Activated naive CD8-positive, alpha-beta T cell treated with anti-CD3 and anti-CD28 coated beads, Interleukin-2, amount 50 U/mL, for 16 hours (primary cell): ENCODE results near the gene FASN.

Experiments
- DNase-seq: peaks from one replicate; pipeline ENCODE4 v3.0.0-alpha.2; 2020; ENCODE audit warnings: low read depth, low spot score

The FASN gene

DNA sequence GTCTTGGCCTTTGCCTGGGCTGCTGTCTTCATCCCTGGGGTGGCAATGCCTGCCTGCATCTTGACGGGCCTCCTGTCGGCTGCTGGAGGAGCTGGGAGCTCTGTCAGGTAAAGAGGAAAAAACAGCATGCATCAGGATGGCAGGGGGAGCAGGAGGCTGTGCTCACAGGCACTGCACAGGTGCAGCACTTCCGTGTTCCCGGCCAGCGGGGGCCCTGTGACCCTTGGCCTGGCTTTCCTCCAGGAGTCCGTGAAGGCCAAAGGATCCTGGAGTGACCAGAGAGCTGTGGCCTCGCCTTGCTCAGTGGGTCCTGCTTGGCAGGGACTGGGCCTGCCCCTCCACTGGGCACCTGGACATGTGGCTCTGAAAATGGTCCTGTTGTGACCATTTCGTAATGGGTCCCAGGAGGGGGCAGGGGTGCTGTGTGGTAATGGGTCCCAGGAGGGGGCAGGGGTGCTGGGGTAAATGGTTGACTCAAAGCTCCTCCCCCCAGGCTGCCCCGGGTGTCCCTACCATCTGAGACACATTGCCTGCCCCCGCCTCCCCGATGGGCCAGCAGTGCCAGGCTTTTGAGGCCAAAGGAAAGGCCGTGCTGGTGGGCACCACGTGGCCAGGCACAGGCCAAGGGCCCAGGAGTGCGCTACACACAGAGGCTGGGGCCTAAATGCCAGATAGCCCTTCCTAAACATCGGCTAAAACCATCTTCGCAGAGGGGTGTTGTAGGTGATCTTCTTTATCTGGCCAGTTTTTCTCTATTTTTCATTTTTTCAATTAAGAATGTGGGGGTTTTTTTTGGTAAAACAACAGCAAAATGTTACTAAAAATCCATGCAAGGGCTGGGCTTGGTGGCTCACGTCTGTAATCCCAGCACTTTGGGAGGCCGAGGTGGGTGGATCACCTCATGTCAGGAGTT, 4.0 kb upstream of the FASN start:
- DNase-seq, result no peak

DNA sequence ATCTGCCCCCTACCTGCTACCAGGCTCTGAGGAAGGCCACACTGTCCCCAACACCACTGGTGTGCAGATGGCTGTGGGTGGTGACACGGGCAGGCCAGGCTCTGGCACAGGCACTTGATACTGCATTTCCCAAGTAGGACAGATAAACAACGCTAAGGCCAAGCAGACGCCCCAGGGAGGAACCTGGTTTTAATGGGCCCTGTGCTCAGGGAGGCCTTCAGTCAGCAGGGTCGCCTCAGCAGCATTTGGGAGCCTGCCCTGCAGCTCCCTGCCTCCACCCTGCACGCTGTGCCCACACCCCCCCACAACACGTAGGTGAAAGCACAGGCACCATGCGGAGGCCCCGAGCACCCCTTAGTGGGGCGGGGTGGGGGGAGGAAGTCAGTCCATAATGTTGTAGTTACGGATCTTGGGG, 3.3 kb upstream of the FASN start:
- no peak for DNase-seq

DNA sequence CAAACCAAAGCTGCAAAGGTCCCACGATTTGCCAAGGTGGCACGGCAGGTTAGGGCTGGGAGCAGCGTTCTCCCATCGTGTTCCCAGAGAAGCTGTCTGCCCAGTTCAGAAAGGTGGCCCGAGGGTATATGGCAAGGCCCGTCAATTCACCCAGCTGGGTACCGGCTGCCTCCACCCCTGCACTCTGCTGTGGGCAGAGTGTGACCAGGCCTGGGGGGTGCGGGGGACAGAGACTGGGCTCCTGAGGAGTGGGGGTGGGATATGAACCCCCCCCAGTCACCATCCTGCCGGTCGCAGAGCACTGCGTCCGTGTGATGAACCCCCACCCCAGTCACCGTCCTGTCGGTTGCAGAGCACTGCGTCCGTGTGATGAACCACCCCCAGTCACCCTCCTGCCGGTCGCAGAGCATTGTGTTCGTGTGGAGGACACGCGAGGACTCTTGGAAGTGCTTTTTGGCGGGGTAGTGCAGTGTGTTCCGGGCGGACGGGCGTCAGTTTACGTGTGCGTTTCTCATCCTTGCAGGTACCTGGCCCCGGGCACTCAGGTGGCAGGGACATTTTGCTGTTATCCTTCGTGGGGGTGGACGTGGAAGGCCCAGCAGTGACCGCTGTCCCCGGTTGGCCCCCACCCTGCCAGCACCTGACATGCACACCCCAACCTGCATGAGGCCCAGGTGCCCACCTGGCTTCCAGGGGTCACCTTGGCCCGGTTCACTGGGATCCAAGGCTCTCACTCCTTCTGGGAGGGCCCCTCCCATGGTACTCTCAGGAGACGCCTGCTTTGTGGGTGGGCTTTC, 2.7 kb upstream of the FASN start:
- DNase-seq, result no peak

DNA sequence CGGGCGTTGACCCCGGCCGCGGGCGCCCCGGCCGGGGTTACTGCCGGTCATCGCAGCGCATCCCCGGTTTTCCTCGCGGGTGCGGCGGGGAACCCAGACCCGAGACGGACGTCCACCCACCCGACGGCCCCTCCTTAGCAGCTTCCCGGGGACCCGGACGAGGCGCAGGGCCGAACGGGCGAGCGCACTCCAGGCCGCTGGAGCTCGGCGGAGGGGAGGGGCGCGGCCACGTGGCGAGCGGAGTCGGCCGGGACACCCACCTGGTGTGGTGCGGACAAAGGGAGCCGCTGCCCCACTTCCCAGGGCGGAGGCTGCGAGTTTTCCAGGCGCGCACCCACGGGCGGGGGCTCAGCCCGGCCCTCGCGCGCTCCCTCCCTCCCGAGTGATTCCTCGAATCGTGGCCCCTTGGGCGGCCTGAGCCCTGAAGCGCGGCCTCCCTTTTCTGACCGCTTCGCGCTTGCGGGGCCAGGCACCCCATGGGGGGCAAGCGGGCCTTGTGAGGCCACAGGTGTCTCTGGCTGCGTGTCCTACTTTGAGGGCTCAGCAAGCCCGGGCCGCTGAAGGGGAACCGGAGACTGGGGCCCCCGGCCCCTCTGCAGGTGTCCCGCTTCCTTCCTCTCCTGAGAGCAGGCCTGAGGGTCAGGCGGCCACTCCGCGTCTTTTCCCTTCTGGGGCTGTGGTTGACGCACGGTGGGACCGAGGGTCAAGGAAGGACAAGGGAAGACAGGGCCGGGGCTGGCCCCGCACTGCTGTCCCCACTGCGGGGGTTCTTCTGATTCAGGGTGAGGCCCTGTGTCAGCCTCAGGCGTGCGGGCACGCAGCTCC, 1.1 kb upstream of the FASN start:
- no peak for DNase-seq

DNA sequence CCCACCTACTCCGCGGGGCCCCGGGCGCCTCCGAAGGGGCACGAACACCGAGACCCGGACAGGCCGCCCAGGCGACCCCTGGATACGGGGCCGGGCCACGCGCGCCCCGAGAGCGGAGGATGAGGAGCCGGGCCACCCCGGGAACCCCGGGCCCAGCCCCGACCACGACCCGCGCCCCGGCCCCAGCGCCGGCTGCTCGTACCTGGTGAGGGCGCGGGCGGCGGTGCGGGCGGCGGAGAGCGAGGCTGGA, 192 bp downstream of the FASN start:
- DNase-seq, result no peak

DNA sequence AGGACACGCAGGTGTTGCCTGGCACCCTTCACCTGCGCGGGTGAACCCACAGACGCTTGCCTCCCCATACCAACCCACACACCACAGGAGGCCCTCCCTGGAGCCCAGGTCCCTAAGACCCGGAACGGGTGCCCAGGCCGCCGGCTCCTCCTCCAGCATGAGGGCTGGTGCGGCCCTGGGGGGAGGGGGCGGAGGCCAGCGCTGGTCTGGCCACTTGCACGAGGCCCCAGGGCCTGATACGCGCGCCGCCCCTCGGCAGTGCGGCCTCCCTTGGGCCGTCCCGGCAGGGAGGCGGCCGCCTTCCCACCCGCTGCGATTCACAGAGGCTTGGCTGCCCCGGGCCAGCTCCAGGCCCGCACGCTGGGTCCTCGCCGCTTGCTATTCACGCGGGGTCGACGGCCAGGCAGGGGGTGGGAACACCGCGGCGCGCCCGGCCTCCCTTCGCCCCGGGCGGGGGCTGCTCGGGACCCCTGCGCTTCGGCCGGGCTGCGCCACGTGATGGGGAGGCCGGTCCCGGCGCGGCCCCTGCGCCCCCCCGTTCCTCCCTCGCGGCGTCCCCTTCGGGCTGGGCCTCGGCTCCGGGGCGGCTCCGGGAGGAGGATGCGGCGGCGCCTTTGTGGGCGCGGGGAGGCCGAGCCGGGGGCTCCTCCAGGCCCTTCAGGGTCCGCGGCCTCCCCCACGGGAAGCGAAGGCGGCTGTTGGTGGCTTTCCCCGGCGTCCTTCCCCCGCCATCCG, 685 bp downstream of the FASN start:
- DNase-seq, result no peak

DNA sequence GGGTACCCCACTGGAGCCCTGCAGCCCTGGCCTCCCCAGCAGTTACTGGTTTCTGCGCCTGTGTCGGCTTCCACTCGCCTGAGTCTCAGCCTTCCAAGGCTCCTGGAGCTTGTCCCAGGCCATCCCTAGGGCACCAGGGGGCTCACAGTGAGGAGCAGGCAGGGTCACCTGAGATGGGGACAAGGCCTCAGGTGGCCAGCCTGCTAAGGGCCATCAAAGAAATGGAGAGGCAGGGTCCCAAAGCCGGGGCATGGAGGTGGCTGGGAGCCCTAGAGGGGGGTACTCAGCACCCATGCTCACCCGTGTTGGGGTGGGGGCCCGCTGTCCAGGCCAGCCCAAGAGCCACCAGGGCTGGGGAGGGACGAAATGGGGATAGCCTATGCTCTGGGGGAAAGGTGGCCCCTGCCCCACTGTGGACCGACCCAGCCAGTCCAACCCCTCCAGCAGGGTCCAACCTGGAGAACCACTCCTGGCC, 1.3 kb downstream of the FASN start:
- no peak for DNase-seq

DNA sequence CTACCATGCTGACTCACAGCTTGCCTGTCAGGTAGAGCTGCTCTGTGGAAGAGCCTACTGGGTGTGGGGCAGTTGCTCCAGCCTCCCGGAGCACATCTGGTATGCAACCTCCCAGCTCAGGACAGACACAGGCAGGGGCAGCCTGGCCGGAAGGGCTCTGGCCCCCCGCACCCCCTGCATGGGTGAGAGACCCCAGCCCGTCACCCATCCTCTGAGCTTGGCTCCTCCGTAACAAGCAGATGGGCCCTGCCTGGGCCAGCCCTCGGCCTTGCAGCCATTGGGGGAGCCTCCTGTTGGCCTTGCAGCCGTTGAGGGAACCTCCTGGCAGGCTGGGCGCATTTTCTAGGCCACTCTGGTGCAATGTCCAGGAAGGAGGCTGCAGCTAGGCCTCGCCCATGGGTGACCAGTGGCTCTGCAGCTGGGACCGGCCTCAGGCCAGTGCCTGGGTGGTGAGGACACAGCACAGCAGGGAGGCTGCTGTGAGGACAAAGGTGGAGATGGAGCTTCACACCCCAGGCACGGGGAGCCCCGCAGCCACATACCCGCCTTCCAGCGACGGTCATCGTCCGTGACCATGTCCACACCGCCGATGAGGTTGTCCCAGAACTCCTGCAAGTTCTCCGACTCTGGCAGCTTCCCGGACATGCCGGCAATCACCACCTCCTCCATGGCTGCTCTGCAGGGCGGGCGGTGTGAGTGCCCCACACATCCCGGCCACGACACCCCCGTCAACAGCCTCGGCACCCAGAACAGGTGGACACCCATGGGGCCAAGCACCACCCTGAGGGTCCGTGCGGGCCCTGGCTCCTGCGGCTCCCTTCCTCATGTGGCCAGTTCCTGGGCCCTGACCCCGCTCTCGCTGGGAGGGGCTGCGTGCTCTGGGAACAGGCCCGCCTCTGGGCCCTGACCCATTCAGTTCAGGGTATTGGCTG, 2.0 kb downstream of the FASN start:
- no peak for DNase-seq

DNA sequence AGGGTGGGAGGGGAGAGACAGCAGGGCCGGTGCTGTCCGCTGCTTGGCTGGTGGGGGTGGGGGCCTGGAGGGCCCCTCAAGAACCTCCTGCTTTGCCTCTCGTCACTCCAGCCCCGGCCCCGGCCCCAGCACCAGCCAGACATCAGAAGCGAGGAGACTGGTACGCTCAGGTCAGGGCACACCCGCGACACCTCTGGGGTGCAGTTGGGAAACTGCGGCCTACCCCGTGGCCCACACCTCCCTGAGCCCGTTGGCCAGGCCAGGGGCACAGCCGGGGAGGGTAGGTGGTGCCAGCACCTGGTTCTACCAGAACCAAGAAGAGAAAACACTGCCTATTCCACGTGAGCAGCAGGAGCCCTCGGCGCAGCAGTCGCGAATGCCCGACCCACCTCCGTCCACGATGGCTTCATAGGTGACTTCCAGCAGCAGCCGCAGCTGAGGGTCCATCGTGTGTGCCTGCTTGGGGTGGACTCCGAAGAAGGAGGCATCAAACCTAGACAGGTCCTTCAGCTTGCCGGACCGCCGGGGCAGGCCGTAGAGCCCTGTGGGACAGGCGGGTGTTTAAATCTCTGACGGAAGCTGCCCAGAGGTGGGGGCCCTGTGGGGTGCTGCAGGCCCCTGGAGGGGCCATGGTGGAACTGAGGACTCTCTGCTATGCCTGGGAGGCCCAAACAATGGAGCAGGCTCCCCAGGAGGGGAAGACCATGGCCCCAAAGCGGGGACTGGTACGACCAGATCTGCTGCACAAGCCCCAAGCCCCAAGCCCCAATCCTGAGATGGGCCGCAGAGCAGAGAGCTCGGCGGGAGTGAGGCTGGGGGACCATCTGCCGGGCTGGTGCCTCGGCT, 2.9 kb downstream of the FASN start:
- DNase-seq, result no peak

DNA sequence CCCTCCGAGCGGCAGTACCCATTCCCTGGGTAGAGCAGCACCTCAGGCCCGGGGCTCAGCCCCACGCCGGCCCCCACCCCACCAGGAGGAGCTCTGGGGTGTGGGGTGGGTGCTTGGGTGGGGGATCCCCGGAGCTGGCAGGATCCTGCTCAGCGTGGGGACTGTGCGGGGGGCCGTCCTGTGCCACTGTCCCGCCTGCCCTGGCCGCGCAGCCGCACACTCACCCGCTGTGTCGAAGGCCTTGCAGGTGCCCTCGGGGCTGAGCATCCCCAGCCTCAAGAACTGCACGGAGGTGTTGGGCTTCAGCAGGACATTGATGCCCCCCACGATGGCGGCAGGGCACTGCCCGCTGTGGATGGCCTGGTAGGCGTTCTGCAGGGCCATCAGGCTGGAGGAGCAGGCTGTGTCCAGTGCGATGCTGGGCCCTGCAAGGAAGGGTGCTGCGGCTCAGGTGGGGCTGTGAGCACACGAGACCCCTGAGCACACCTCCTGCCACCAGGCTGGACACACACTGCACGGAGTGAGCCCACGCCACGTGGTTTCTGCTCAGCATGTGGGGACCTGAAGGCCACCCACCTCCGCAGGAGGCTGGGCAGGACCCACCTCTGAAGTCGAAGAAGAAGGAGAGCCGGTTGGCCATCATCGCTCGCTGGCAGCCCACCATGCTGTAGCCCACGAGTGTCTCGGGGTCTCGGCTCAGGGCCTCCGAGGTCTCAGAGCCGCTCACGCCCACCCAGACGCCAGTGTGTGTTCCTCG, 4.9 kb downstream of the FASN start:
- DNase-seq, result no peak

DNA sequence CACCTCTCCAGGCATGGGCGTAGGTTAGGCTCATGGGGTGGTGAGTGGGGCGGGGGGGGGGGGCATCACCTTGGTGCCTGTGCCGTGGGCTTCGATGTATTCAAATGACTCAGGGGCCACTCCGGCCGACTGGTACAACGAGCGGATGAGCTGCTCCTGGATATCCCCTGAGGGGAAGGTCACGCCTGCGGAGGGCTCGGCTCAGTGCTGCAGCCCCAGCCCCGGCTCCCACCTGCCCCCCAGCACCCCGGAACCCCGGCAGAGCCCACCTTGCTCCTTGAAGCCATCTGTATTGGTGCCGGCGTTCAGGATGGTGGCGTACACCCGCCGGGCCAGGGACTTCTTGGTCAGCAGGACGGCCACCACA, 5.4 kb downstream of the FASN start:
- no peak for DNase-seq

DNA sequence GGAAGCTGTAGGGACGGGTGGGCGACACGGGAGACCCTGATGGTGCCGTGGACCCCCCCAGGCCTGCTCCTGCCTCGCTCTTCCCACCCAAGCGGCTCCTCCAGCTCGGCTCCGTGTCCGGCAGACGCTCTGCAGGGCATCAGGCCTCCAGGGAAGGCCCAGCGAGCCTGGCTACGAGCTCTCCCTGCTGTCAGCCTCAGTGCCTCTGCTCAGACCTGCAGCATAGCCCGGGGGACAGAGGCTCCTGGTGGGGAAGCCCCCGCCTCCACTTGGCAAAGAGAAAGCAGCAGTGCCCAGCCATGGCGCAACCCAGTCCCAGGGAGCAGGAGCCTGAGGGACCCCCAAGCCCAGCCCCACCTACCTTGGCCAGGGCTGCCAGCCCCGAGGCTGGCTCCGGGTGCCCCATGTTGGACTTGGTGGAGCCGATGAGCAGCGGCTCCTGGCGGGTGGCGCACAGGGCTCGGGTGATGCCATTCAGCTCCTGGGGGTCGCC, 5.9 kb downstream of the FASN start:
- no peak for DNase-seq

DNA sequence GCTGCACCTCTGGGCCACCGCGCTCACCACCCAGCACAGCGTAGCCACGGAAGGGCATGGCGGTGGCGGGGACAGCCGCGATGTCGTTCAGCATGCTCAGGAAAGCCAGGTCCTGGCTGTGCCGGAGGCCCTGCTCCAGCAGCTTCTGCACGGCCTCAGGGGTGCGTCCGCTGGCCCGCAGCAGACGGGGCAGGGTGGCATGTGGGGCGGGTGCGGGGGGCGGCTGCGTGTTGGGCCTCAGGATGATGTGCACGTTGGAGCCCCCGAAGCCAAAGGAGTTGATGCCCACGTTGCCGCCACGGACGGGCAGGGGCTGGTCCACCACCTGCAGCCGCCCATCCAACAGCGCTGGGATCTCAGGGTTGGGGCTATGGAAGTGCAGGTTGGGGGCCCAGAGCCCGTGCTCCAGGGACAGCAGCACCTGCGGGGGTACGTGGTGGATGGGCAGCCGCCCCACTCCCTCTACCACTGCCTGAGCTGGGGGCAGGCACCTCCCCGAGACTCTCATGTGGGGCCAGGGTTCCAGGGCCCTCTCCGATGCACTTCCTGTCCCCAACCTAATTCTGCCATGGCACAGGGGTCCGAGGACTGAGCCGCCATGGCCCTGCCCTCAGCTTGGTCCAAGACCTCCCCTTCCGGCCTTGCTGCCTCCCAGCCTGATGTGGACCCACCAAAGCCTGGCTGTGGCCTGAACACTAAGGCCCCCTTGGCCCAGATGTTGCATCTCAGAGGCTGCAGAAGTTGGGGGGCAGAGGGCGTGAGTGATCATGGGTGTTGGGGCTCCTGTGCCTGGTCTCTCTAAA, 6.6 kb downstream of the FASN start:
- no peak for DNase-seq

DNA sequence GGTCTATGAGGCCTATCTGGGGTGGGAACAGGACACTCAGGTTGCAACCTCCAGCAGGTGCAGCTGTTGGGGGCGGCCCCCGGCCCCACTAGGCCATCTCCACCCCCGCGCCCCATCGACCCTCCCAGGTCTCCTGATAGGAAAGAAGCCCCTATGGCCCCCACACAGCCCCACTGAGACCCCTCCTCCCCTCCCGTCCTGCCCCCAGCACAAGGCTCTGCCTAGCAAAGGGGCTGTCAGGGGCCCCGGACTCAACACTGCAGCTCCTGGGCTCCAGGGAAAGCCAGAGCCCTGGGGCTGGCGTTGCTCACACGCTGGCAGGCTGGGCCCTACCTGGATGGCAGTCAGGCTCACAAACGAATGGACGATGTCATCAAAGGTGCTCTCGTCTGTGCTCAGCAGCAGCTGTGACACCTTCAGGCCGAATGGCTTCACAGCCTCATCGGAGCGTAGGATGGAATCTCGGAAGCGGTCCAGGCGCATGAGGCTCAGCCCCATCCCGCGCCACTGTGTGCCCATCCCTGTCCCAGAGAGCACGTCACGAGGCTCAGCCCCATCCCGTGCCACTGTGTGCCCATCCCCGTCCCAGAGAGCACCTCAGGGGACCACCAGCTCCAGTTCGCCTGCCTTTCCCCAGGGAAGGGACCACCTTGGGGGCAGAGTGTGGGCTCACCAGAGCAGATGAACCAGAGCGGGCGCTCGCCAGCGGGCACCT, 7.3 kb downstream of the FASN start:
- DNase-seq, result no peak

DNA sequence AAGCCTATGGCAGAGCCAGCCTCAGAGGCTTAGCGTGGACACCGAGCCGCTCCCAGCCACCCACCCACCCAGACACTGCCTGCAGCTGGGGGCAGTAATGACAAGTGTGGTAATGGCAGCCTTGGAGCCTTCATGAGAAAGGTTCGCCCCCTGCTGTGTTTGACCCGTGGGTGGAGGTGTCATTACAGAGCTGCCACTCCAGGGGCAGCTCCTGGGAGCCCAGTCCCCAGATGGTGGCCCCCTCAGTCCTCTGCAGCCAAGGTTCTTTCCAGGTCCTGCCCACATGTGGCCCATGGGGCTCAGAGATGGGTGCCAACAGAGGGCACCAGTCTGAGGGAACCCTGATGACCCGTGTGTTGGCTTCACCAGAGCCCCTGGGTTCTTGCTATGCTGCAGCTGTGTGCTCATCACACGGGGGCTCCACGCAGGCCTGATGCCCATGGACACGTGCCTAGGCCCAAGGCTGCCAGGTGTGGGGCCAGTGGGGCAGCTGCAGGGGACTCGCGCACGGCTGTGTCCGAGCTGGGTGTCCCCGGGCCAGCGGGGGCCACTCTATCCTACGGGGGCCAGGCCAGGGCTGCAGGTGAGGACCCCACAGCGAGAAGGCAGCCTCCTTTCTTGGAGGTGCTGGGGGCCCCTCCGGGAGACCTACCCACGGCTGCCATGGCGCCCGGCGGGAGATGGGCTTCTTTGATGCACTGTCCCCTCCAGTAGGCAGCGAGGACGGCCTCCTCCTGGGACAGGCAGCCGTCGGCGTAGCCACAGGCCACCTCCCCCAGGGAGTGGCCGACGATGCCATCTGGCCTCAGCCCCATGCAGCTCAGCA, 8.1 kb downstream of the FASN start:
- no peak for DNase-seq
